GM21717 (cell line): ENCODE measurements around the gene DDHD1.

Experiments used
- ATAC-seq: cut with Tn5 transposase; IDR thresholded peaks from one replicate; pipeline ENCODE4 v1.9.1; 2021; ENCODE audit warnings: mild to moderate bottlenecking, moderate library complexity; ENCODE audit not compliant: unreplicated experiment

The DDHD1 gene

DNA sequence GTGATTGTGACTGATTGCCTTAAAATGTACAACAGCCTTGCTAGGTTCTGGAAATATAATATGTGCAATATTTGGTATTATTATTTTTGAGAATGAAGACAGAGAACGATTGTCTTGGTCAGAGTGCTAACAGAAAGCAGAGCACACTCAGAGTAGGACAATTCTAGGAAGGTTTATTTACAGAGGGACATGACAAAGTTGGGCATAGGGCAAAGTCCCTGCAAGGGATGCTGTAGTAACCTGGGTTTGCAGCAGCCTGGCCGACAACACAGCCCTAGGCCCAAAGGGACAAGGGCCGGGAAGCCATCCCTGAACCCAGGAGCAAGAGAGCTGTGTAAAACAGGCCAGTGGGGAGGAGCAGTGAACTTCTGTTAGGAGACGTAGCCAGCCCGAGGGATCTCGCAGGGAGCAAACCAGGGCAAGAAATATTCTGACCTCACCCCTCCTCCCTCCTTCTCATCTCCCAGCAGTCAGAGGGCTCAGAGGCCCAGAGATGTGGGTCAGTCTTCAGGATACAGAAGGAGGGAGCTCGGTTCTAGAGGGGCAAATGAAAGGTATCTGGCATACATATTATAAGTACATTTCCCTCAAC lies 151.2 kb downstream of the DDHD1 start:
- no peak for ATAC-seq

DNA sequence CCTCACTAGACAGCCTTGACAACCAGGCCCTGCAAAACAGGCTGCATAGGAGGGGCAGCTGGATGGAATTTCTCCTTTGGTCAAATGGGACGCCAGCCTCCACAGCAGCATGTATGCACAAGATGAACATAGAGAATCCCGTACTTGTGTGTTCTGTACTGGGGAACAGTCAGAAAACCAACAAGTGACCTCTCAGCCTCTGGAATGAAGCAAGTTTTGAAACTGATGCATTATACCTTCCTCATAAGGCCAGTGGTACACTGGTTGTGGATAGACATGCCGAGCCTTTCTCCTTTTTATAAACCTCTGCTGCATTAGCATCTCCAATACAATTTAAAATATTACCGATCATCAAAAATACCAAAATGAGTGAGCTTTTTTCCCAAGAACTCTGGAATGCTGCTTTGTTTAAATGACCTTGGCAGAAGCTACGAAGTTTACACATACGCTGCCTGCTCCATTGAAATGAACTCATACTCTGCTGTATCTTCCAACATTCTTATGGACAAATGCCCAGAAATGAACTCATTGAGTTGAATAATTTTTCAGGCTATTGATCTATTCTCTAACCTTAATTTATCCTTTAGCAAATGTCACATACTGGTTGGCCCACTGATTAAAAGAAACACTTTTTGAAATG lies 154.6 kb downstream of the DDHD1 start:
- ATAC-seq: no peak

- no peak for ATAC-seq
Observed at GRCh38 chr14:52996493-52996892, 156.6 kb downstream of the DDHD1 start.

DNA sequence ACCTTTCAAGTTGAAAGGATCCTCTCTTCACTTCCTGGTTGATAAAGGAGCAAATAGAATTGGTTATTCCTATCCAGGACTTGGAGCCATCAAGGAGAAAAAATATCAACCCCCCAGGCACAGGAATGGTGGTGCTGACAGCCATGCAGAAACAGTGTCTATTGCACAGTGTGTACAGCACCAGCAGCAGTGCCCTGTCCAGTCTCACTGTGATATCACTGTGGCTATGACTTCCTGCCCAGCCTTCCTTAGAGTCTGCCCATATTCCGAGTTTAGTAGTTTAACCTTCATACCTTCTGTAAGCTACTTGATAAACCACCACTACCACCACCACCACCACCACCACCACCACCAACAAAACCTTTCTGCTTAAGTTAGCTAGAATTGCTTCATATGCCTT lies 157.1 kb downstream of the DDHD1 start:
- no peak for ATAC-seq

DNA sequence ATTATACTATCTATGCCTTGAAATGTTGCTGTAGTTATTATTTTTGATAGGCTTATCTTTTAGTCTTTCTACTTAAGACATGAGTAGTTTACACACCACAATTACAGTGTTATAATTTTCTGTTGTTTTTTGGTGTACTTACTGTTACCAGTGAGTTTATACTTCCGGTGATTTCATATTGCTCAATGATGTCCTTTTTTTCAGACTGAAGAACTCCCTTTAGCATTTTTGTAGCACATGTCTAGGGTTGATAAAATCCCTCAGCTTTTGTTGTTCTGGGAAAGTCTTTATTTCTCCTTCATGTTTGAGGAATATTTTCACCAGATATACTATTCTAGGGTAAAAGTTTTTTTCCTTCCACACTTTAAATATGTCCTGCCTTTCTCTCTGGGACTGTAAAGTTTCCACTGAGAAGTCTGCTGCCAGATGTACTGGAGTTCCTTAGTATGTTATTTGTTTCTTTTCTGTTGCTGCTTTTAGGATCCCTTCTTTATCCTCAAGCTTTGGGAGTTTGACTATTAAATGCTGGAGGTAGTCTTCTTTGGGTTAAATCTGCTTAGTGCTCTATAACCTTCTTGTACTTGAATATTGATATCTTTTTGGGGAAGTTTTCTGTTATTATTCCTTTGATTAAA lies 160.8 kb downstream of the DDHD1 start:
- no peak for ATAC-seq

GRCh38 chr14:52988139-52988538 lies 165.0 kb downstream of the DDHD1 start:
- ATAC-seq: no peak

DNA sequence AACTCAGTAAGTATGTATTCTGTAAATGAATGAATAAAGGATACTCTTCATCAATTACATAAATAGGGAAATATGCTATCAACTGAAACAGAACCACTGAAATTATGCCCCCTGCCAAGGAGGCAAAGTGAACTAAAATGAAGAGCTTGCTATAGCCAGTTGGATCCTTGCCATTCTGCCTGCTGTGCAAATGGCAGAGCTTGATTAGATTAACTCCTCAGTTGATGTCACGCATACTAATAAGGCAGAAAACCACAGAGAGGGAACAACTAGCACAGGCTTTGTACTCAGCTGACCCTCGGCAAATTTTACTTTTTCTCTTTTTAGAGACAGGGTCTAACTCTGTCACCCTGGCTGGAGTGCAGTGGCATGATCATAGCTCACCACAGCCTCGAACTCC lies 165.6 kb downstream of the DDHD1 start:
- ATAC-seq: no peak

GRCh38 chr14:52987042-52987441 lies 166.1 kb downstream of the DDHD1 start:
- no peak for ATAC-seq
